ENCODE results near the gene USP30.
"Not testable (repeated sequence)": the region's sequence is repeated elsewhere in the genome, so short reads cannot be mapped to it uniquely, and the experiment has no call there.

The USP30 gene

GRCh38 chr12:109052414-109053323, at the start of gene USP30:
Gene USP30, plus strand, starts transcription at chr12:109052576. Its CDS starts 103 bp downstream, at chr12:109052679.
- peak; percentile 95 for DNase-seq (ENCODE audit: low spot score)

GRCh38 chr12:109004017-109004416, 48.4 kb upstream of the USP30 start:
- no peak for DNase-seq (ENCODE audit: low spot score)

GRCh38 chr12:109009766-109010165, 42.6 kb upstream of the USP30 start:
- DNase-seq (ENCODE audit: low spot score) = no peak

GRCh38 chr12:109010259-109010658, 42.1 kb upstream of the USP30 start:
- no peak for DNase-seq (ENCODE audit: low spot score)

GRCh38 chr12:109014984-109015765, 37.2 kb upstream of the USP30 start:
- no peak for DNase-seq (ENCODE audit: low spot score)

GRCh38 chr12:109016016-109016415, 36.4 kb upstream of the USP30 start:
- no peak for DNase-seq (ENCODE audit: low spot score)

GRCh38 chr12:109016978-109017377, 35.4 kb upstream of the USP30 start:
- DNase-seq (ENCODE audit: low spot score) = no peak

- DNase-seq (ENCODE audit: low spot score) = no peak
Observed at GRCh38 chr12:109018296-109018695, 34.1 kb upstream of the USP30 start.

GRCh38 chr12:109020146-109020795, 32.1 kb upstream of the USP30 start:
- no peak for DNase-seq (ENCODE audit: low spot score)

GRCh38 chr12:109020796-109021380, 31.5 kb upstream of the USP30 start, which contains the start of gene SVOP:
Gene SVOP, minus strand, starts transcription at chr12:109021068. Its CDS starts 200 bp downstream, at chr12:109020868.
- peak; percentile 90 for DNase-seq (ENCODE audit: low spot score)

GRCh38 chr12:109027767-109028166, 24.6 kb upstream of the USP30 start:
- no peak for DNase-seq (ENCODE audit: low spot score)

GRCh38 chr12:109028624-109029023, 23.8 kb upstream of the USP30 start:
- DNase-seq (ENCODE audit: low spot score) = not testable (repeated sequence)

GRCh38 chr12:109029411-109029810, 23.0 kb upstream of the USP30 start:
- DNase-seq (ENCODE audit: low spot score) = no peak

GRCh38 chr12:109033239-109034196, 18.9 kb upstream of the USP30 start:
- DNase-seq (ENCODE audit: low spot score) = no peak

GRCh38 chr12:109036975-109037374, 15.4 kb upstream of the USP30 start:
- DNase-seq (ENCODE audit: low spot score) = no peak

- DNase-seq (ENCODE audit: low spot score) = no peak
Observed at GRCh38 chr12:109044241-109044640, 8.1 kb upstream of the USP30 start.

GRCh38 chr12:109047081-109047805, 5.1 kb upstream of the USP30 start:
- DNase-seq (ENCODE audit: low spot score) = no peak

GRCh38 chr12:109048706-109049105, 3.7 kb upstream of the USP30 start:
- not testable (repeated sequence) for DNase-seq (ENCODE audit: low spot score)

- not testable (repeated sequence) for DNase-seq (ENCODE audit: low spot score)
Observed at GRCh38 chr12:109049794-109050193, 2.6 kb upstream of the USP30 start.

- DNase-seq (ENCODE audit: low spot score) = no peak
Observed at GRCh38 chr12:109052097-109052413, 321 bp upstream of the USP30 start.
